Subcutaneous adipose tissue (tissue), 4 donors: ENCODE measurements around the gene CRNKL1. TPM values are rescaled to one million over a fixed set of nuclear protein-coding genes. Genes with fewer than 3 reads are reported as not detected.

ENCODE experiments used
- CTCF ChIP-seq: fragments of 450-650 bp; IDR thresholded peaks from one replicate; pipeline ENCODE4 v1.5.1; 2016; ENCODE audit warnings: low read depth, mild to moderate bottlenecking, control low read depth, antibody characterized with exemption, moderate library complexity
- total RNA-seq, 4 donors: library from RNA; depleted of rRNA; stranded (reverse); fragments of >200 nt; gene quantifications; one replicate each; pipeline ENCODE4 v1.1.0, GENCODE V29; 2016

CRNKL1 gene
- total RNA-seq, 4 donors from 2014 or later = 20.2 to 38.6 (median 23.5) TPM

GRCh38 chr20:20076297-20077065, 24.2 kb upstream of the CRNKL1 start:
- TF ChIP-seq CTCF = no peak

DNA sequence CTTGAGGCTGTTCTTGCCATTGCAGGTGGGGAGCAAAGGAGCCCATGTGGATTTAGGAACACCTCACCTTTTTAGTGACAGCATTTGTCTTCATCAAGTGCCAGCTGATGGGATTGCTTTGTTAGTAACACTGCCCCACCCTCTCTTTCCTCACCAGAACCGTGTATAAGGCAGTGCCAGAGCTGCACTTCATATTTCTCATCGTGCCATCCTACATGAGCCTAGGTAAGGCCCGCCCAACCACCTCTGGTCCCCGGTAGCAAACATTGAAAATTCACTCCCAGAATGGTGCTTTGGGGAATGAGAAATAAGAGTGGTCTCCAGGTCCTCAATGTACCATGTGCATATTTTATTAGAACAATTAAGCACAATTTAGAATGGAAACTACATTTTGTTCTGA, 22.8 kb upstream of the CRNKL1 start:
- TF ChIP-seq CTCF = no peak

GRCh38 chr20:20073801-20074371, 21.6 kb upstream of the CRNKL1 start:
- no peak for TF ChIP-seq CTCF

DNA sequence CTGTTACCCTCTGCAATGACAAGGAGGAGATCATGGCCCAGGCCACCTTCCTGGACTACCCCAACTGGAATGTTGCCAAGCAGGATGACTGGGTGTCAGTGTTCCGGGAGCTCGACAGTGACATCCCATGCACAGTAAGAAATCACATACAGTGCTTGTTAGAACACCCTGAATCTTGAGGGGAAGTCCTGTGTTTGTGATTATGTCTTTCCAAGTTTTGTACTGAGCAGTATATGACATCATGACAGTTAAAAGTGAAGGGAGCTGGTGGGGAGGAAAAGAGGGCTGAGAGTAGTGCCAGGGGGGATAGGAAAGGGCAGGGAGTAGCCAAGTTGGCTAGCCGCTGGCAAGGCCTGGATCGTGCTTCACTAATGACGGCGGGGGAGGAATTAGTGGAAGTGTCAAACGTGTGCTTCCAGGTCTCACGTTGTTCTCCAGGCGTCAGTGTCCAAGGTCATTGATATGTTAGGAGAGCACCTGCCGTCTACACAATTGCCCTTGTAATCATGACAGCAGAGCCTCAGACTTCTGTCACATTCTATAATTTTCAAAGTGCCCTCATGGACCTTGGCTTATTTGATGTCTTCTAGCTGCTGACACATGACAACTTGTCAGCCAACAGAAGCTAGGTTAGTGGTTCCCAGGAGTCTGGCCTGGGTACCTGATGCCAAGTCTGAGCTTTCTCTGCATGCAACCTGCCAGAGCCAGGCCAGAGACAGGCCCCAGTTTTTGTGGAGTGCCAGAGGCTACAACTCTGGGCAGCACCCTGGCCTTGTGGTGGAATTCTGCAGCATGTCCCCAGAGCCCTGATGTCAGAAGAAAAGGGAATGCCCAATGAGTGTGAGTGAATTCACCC, 18.8 kb upstream of the CRNKL1 start:
- no peak for TF ChIP-seq CTCF

- TF ChIP-seq CTCF = no peak
Observed at GRCh38 chr20:20065361-20065760, 13.1 kb upstream of the CRNKL1 start.

- TF ChIP-seq CTCF = no peak
Observed at GRCh38 chr20:20063941-20064702, 11.9 kb upstream of the CRNKL1 start.
